Breast epithelium (tissue), 3 donors: ENCODE measurements around the gene NEK11.

ENCODE experiments used
- POLR2A ChIP-seq: fragments of 450-650 bp; IDR thresholded peaks from one replicate; pipeline ENCODE4 v1.6.1; 2016; ENCODE audit warnings: antibody characterized with exemption, mild to moderate bottlenecking, moderate library complexity
- TF ChIP-seq, protein P1 (sequence below), 3 donors: fragments of 450-650 bp; IDR thresholded peaks; one replicate each; pipeline ENCODE4 v1.5.1; 2016 to 2017; ENCODE audit warnings: antibody characterized with exemption in 3 of 3, mild to moderate bottlenecking in 3 of 3, moderate library complexity in 3 of 3

- TF ChIP-seq, protein P1, sequence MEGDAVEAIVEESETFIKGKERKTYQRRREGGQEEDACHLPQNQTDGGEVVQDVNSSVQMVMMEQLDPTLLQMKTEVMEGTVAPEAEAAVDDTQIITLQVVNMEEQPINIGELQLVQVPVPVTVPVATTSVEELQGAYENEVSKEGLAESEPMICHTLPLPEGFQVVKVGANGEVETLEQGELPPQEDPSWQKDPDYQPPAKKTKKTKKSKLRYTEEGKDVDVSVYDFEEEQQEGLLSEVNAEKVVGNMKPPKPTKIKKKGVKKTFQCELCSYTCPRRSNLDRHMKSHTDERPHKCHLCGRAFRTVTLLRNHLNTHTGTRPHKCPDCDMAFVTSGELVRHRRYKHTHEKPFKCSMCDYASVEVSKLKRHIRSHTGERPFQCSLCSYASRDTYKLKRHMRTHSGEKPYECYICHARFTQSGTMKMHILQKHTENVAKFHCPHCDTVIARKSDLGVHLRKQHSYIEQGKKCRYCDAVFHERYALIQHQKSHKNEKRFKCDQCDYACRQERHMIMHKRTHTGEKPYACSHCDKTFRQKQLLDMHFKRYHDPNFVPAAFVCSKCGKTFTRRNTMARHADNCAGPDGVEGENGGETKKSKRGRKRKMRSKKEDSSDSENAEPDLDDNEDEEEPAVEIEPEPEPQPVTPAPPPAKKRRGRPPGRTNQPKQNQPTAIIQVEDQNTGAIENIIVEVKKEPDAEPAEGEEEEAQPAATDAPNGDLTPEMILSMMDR (IDR thresholded peaks at IDR 0.05) = no peak
- TF ChIP-seq POLR2A = no peak
Observed at GRCh38 chr3:131397889-131398288, 371.2 kb downstream of the NEK11 start.
